K562 (cell line): Measurements from ENCODE around the gene TOMM5. TPM values are rescaled to one million over a fixed set of nuclear protein-coding genes. Genes with fewer than 3 reads are reported as not detected.

ENCODE experiments used
- CREBBP ChIP-seq: IDR thresholded peaks from one replicate; pipeline ENCODE4 v1.6.1; 2012; ENCODE audit warnings: low read depth, mild to moderate bottlenecking, control low read depth, inconsistent platforms, low read length
- ESRRA ChIP-seq: fragments of 450-650 bp; IDR thresholded peaks from 2 replicates; pipeline ENCODE4 v1.6.1; 2014; ENCODE audit warnings: low read depth, mild to moderate bottlenecking, moderate library complexity, borderline replicate concordance
- FOXA1 ChIP-seq: fragments of 450-650 bp; IDR thresholded peaks from 2 replicates; pipeline ENCODE4 v1.6.1; 2016; ENCODE audit warnings: mild to moderate bottlenecking, borderline replicate concordance
- GATAD2B ChIP-seq: fragments of 450-650 bp; IDR thresholded peaks from 2 replicates; pipeline ENCODE4 v1.6.1; 2017; ENCODE audit warnings: mild to moderate bottlenecking, borderline replicate concordance
- HCFC1 ChIP-seq: IDR thresholded peaks from 2 replicates; pipeline ENCODE4 v1.6.1; 2012; ENCODE audit warnings: low read depth, low read length, improper control_type of control experiment
- PML ChIP-seq: IDR thresholded peaks from 2 replicates; pipeline ENCODE4 v1.6.1; 2012; ENCODE audit warnings: low read length, inconsistent platforms
- POLR2B ChIP-seq: fragments of 450-650 bp; IDR thresholded peaks from 2 replicates; pipeline ENCODE4 v1.6.1; 2018; ENCODE audit warnings: low read depth; ENCODE audit not compliant: partially characterized antibody
- POLR2G ChIP-seq: fragments of 200-400 bp; formaldehyde crosslinking; IDR thresholded peaks from 2 replicates; pipeline ENCODE4 v1.6.1; 2017; ENCODE audit warnings: low read depth, mild to moderate bottlenecking, antibody characterized with exemption, low read length, moderate library complexity
- POU5F1 ChIP-seq: fragments of 150-350 bp; IDR thresholded peaks from 2 replicates; pipeline ENCODE4 v1.6.1; 2014; ENCODE audit warnings: borderline replicate concordance, low read length, low read depth, mild to moderate bottlenecking; ENCODE audit not compliant: partially characterized antibody
- RBM17 ChIP-seq: fragments of 200-400 bp; formaldehyde crosslinking; IDR thresholded peaks from 2 replicates; pipeline ENCODE4 v1.6.1; 2017; ENCODE audit warnings: low read depth, mild to moderate bottlenecking, low read length, borderline replicate concordance
- SIN3A ChIP-seq, 2 experiments: fragments of 150-350 bp in 1 of 2; IDR thresholded peaks; 2 replicates each; pipeline ENCODE4 v1.6.1; 2011 to 2016; ENCODE audit warnings: borderline replicate concordance in 2 of 2, low read depth in 2 of 2, low read length in 2 of 2, mild to moderate bottlenecking in 2 of 2, moderate library complexity in 2 of 2; ENCODE audit not compliant: control insufficient read depth in 1 of 2
- SRSF7 ChIP-seq: fragments of 200-400 bp; formaldehyde crosslinking; optimal IDR thresholded peaks from 2 replicates; pipeline ENCODE3; 2017; ENCODE audit warnings: mild to moderate bottlenecking, low read depth, low read length
- ZNF121 ChIP-seq: sonication (generic); formaldehyde crosslinking; conservative IDR thresholded peaks from 2 replicates; pipeline ENCODE4 v1.8.0; 2022; ENCODE audit warnings: missing genetic modification reagents
- ZNF143 ChIP-seq: sonication (generic); formaldehyde crosslinking; IDR thresholded peaks from 2 replicates; pipeline ENCODE4 v1.9.0; 2022; ENCODE audit warnings: mild to moderate bottlenecking, missing genetic modification reagents
- ZNF76 ChIP-seq: fragments of 250-450 bp; sonication (Bioruptor Pico); IDR thresholded peaks from 2 replicates; pipeline ENCODE4 v1.4.0; 2020; ENCODE audit warnings: mild to moderate bottlenecking, moderate library complexity, borderline replicate concordance
- polyA plus RNA-seq, 8 experiments: library from polyadenylated mRNA; depleted of rRNA in 4 of 8; stranded (reverse) in 5 of 8; unstranded in 3 of 8; fragments of >200 nt; fragmentation: Nextera tagmentation in 2 of 8; fragmentation: Illumina TruSeq in 1 of 8; extraction: Ambion mirVana in 2 of 8; extraction: Trizol in 1 of 8; gene quantifications; 2 replicates each; pipeline versions ENCODE4 v1.2.1 to v1.2.3, GENCODE V29; 2011 to 2014; ENCODE audit warnings: inconsistent platforms in 1 of 8, missing spikeins in 1 of 8
- total RNA-seq, 7 experiments: library from RNA; depleted of rRNA in 6 of 7; stranded (reverse); fragments of >200 nt in 6 of 7; fragmentation: Illumina TruSeq in 2 of 7; extraction: Trizol in 2 of 7; gene quantifications; 2 replicates each; pipeline versions ENCODE4 v1.2.1 to v1.2.3, GENCODE V29; 2011 to 2021; ENCODE audit warnings: low replicate concordance in 1 of 7
- TF ChIP-seq, protein P1 (sequence below): sonication (generic); formaldehyde crosslinking; IDR thresholded peaks from 2 replicates; pipeline ENCODE4 v1.8.1; 2022; ENCODE audit warnings: missing genetic modification reagents
- TF ChIP-seq, protein P2 (sequence below): sonication (generic); formaldehyde crosslinking; IDR thresholded peaks from 2 replicates; pipeline ENCODE4 v1.8.0; 2022; ENCODE audit warnings: mild to moderate bottlenecking, missing genetic modification reagents
- TF ChIP-seq, protein P3 (sequence below), 2 experiments: fragments of 450-650 bp; conservative IDR thresholded peaks; 2 replicates each; pipeline ENCODE4 v1.6.1; 2017; ENCODE audit warnings: mild to moderate bottlenecking in 2 of 2, moderate library complexity in 2 of 2
- TF ChIP-seq, protein P4 (sequence below): fragments of 250-450 bp; sonication (Bioruptor Pico); IDR thresholded peaks from 2 replicates; pipeline ENCODE4 v1.5.0; 2021
- TF ChIP-seq, protein P5 (sequence below), 2 experiments: fragments of 450-650 bp; IDR thresholded peaks; 2 replicates each; pipeline ENCODE4 v1.6.1; 2016

TOMM5 gene
- total and polyA plus RNA-seq, 9 of the 15 experiments (the other 6 are each of a cell fraction or from before 2014, with no cell fraction given): 262 to 1,742 (median 496) TPM

DNA sequence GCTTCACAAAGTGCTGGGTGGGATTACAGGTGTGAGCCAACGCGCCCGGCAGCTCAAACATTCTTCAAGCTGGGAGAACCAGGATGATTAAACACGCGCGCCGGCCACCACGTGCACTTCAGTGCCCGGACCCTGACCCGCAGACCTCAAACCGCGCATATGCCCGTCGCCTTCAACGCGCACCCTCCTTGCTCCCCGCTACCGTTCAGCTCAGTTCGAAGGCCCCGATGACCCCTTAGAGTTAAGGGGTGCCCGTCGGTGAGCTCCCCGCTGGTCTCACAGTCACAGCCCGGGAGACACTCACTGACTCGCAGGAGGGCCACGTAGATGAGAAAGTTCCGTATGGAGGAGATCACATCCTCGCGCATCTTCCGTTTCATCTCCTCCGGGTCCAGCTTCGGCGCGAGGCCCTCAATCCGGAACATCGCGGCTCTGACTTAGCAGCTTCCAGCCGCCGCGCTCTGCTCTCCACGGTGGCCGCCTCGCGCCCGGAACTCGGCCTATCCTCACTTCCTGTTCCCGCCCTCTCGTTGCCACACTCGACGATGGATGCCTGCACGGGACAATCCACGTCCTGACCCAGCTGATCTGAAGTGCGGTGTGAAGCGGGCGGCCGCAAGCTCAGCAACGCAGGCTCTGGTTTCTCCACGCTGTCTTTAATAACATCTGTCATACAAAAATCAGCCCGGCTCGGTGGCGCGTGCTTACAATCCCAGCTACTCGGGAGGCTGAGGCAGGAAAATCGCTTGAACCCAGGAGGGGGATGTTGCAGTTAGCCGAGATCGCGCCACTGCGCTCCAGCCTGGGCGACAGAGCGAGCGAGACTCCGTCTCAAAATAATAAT, at the start of gene TOMM5 (continued):
- TF ChIP-seq, protein P1, sequence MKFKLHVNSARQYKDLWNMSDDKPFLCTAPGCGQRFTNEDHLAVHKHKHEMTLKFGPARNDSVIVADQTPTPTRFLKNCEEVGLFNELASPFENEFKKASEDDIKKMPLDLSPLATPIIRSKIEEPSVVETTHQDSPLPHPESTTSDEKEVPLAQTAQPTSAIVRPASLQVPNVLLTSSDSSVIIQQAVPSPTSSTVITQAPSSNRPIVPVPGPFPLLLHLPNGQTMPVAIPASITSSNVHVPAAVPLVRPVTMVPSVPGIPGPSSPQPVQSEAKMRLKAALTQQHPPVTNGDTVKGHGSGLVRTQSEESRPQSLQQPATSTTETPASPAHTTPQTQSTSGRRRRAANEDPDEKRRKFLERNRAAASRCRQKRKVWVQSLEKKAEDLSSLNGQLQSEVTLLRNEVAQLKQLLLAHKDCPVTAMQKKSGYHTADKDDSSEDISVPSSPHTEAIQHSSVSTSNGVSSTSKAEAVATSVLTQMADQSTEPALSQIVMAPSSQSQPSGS (CRISPR knock-in tag): no peak
- TF ChIP-seq SRSF7 (no peak), ZNF143 (CRISPR knock-in tag) (peak; percentile 25; the same call in 1 of the 2 replicates), CREBBP (no peak), HCFC1 (peak; percentile 78), SIN3A (IDR thresholded peaks at IDR 0.05; ENCODE audit: borderline replicate concordance in 2 of 2, control insufficient read depth in 1 of 2, low read depth in 2 of 2, low read length in 2 of 2) (peak; percentile 78 to 96; a peak in 3 of 4 replicates), POLR2G (peak; percentile 99), ESRRA (peak; percentile 69; the same call in 1 of the 2 replicates), FOXA1 (no peak), RBM17 (no peak), PML (peak; percentile 88), POU5F1 (peak; percentile 90), POLR2B (peak; percentile 95), ZNF76 (CRISPR knock-in tag) (peak; percentile 22; the same call in 1 of the 2 replicates), GATAD2B (no peak), ZNF121 (CRISPR knock-in tag) (no peak)
- TF ChIP-seq, protein P2, sequence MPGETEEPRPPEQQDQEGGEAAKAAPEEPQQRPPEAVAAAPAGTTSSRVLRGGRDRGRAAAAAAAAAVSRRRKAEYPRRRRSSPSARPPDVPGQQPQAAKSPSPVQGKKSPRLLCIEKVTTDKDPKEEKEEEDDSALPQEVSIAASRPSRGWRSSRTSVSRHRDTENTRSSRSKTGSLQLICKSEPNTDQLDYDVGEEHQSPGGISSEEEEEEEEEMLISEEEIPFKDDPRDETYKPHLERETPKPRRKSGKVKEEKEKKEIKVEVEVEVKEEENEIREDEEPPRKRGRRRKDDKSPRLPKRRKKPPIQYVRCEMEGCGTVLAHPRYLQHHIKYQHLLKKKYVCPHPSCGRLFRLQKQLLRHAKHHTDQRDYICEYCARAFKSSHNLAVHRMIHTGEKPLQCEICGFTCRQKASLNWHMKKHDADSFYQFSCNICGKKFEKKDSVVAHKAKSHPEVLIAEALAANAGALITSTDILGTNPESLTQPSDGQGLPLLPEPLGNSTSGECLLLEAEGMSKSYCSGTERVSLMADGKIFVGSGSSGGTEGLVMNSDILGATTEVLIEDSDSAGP (CRISPR knock-in tag): no peak
- TF ChIP-seq, protein P3, sequence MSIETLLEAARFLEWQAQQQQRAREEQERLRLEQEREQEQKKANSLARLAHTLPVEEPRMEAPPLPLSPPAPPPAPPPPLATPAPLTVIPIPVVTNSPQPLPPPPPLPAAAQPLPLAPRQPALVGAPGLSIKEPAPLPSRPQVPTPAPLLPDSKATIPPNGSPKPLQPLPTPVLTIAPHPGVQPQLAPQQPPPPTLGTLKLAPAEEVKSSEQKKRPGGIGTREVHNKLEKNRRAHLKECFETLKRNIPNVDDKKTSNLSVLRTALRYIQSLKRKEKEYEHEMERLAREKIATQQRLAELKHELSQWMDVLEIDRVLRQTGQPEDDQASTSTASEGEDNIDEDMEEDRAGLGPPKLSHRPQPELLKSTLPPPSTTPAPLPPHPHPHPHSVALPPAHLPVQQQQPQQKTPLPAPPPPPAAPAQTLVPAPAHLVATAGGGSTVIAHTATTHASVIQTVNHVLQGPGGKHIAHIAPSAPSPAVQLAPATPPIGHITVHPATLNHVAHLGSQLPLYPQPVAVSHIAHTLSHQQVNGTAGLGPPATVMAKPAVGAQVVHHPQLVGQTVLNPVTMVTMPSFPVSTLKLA (conservative IDR thresholded peaks at IDR 0.05): peak; percentile 91 to 96
- TF ChIP-seq, protein P4, sequence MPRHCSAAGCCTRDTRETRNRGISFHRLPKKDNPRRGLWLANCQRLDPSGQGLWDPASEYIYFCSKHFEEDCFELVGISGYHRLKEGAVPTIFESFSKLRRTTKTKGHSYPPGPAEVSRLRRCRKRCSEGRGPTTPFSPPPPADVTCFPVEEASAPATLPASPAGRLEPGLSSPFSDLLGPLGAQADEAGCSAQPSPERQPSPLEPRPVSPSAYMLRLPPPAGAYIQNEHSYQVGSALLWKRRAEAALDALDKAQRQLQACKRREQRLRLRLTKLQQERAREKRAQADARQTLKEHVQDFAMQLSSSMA (CRISPR knock-in tag): 0 out of 2 replicates have a peak, but pooled peaks have one; percentile 84
- TF ChIP-seq, protein P5, sequence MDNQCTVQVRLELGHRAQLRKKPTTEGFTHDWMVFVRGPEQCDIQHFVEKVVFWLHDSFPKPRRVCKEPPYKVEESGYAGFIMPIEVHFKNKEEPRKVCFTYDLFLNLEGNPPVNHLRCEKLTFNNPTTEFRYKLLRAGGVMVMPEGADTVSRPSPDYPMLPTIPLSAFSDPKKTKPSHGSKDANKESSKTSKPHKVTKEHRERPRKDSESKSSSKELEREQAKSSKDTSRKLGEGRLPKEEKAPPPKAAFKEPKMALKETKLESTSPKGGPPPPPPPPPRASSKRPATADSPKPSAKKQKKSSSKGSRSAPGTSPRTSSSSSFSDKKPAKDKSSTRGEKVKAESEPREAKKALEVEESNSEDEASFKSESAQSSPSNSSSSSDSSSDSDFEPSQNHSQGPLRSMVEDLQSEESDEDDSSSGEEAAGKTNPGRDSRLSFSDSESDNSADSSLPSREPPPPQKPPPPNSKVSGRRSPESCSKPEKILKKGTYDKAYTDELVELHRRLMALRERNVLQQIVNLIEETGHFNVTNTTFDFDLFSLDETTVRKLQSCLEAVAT (IDR thresholded peaks at IDR 0.05): peak in 1 of 2 experiments; percentile 58; a peak in 1 of 4 replicates
